Measurements from ENCODE around the gene TMEM269. TPM values are rescaled to one million over a fixed set of nuclear protein-coding genes. Genes with fewer than 3 reads are reported as not detected.

Gene TMEM269
- total and polyA plus RNA-seq, 2 donors (not counting 1 experiment from before 2014, with no cell fraction given): 0.21 to 0.47 TPM

- ChIA-PET POLR2A (interaction anchor here (1.5 kb wide), 1 partner anchor 24 kb away, joined by 3 read pairs; no protein-coding TSS in a partner anchor), CTCF (interaction anchor here (1.2 kb wide), 1 partner anchor 406 kb away, joined by 3 read pairs; no protein-coding TSS in a partner anchor)
- Histone ChIP-seq H4K20me1 (ENCODE audit: control insufficient read depth, insufficient read depth, low read length, poor library complexity, severe bottlenecking) (no peaks in the 10 kb centered on the region), H3K79me2 (ENCODE audit: control insufficient read depth, insufficient read depth, low read length) (peaks cover 14% of the 10 kb centered on the region), H3K9me3 (ENCODE audit: control extremely low read depth in 1 of 3, control insufficient read depth in 2 of 3, insufficient read depth in 1 of 3, low read length in 2 of 3) (no peaks in the 10 kb centered on the region), H3K4me1 (ENCODE audit: control insufficient read depth in 2 of 2, insufficient read depth in 2 of 2, low read length in 2 of 2) (peaks cover 12 to 13% of the 10 kb centered on the region in 2 donors), H3K27ac (ENCODE audit: low read length in 2 of 2) (no peak overlapping the region), H3K27me3 (replicated peaks in 1 of 4; ENCODE audit: control extremely low read depth in 1 of 4, control insufficient read depth in 3 of 4, insufficient read depth in 4 of 4, low read length in 3 of 4) (no peaks in the 10 kb centered on the region), H3K36me3 (replicated peaks in 1 of 2; ENCODE audit: control extremely low read depth in 1 of 2, control insufficient read depth in 1 of 2, extremely low read depth in 1 of 2, insufficient read depth in 2 of 2, low read length in 1 of 2) (no peaks in the 10 kb centered on the region), H2AFZ (ENCODE audit: insufficient read depth, low read depth, low read length, poor library complexity, severe bottlenecking) (no peak overlapping the region), H3K4me3 (ENCODE audit: control extremely low read depth in 1 of 5, extremely low read depth in 1 of 5, insufficient read depth in 1 of 5, low read depth in 2 of 5, low read length in 4 of 5) (no peak overlapping the region), H3K4me2 (replicated peaks; ENCODE audit: low read depth, low read length, poor library complexity, severe bottlenecking) (no peak overlapping the region), H3K9ac (ENCODE audit: low read length) (no peak overlapping the region)
- Mint-ChIP-seq H3K27ac (no peak overlapping the region), H3K4me1 (peaks cover 18% of the 10 kb centered on the region), H3K9me3 (ENCODE audit: insufficient read depth) (no peaks in the 10 kb centered on the region), H3K4me3 (no peak overlapping the region), H3K27me3 (no peaks in the 10 kb centered on the region)
- no peak for ATAC-seq (ENCODE audit: low read depth)
- intact Hi-C loops (cut with micrococcal nuclease): no loop called here
- no peak for DNase-seq
- 100% methylated on average over 1 of the region's 1 CpG for WGBS (ENCODE audit: insufficient coverage)
- TF ChIP-seq CTCF (IDR thresholded peaks at IDR 0.05) (no peak), EZH2 (IDR thresholded peaks at IDR 0.05; ENCODE audit: borderline replicate concordance, insufficient read depth, low read depth, low read length, poor library complexity, severe bottlenecking) (no peak)
These were observed 36.0 kb downstream of the TMEM269 start for GRCh38 chr1:42820813-42821212.

DNA sequence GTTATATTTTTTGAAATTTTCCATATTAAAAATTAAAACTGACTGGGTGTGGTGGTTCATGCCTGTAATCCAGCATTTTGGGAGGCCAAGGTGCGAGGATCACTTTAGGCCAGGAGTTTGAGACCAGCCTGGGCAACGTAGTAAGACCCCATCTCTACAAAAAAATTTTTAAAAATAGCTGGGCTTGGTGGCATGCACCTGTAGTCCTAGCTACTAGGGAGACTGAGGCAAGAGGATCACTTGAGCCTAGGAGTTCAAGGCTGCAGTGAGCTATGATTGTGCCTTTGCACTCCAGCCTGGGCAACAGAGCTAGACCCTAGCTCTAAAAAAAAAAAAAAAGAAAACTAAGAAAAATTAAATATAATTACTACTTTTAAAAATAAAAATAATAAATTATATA, 36.9 kb downstream of the TMEM269 start:
- Histone ChIP-seq H2AFZ (ENCODE audit: insufficient read depth, low read depth, low read length, poor library complexity, severe bottlenecking) (no peak overlapping the region), H3K4me3 (ENCODE audit: control extremely low read depth in 1 of 5, extremely low read depth in 1 of 5, insufficient read depth in 1 of 5, low read depth in 2 of 5, low read length in 4 of 5) (no peak overlapping the region), H3K4me1 (ENCODE audit: control insufficient read depth in 2 of 2, insufficient read depth in 2 of 2, low read length in 2 of 2) (peaks cover 4% of the 10 kb centered on the region in 2 donors), H3K79me2 (ENCODE audit: control insufficient read depth, insufficient read depth, low read length) (peaks cover 7% of the 10 kb centered on the region), H3K27ac (ENCODE audit: low read length in 2 of 2) (no peak overlapping the region), H3K9ac (ENCODE audit: low read length) (no peak overlapping the region), H3K27me3 (replicated peaks in 1 of 4; ENCODE audit: control extremely low read depth in 1 of 4, control insufficient read depth in 3 of 4, insufficient read depth in 4 of 4, low read length in 3 of 4) (no peaks in the 10 kb centered on the region), H3K36me3 (replicated peaks in 1 of 2; ENCODE audit: control extremely low read depth in 1 of 2, control insufficient read depth in 1 of 2, extremely low read depth in 1 of 2, insufficient read depth in 2 of 2, low read length in 1 of 2) (no peaks in the 10 kb centered on the region), H3K4me2 (replicated peaks; ENCODE audit: low read depth, low read length, poor library complexity, severe bottlenecking) (no peak overlapping the region), H4K20me1 (ENCODE audit: control insufficient read depth, insufficient read depth, low read length, poor library complexity, severe bottlenecking) (no peaks in the 10 kb centered on the region), H3K9me3 (ENCODE audit: control extremely low read depth in 1 of 3, control insufficient read depth in 2 of 3, insufficient read depth in 1 of 3, low read length in 2 of 3) (no peaks in the 10 kb centered on the region)
- Mint-ChIP-seq H3K27ac (no peak overlapping the region), H3K27me3 (no peaks in the 10 kb centered on the region), H3K4me3 (no peak overlapping the region), H3K4me1 (peaks cover 9% of the 10 kb centered on the region), H3K9me3 (ENCODE audit: insufficient read depth) (no peaks in the 10 kb centered on the region)
- TF ChIP-seq EZH2 (IDR thresholded peaks at IDR 0.05; ENCODE audit: borderline replicate concordance, insufficient read depth, low read depth, low read length, poor library complexity, severe bottlenecking) (no peak), CTCF (IDR thresholded peaks at IDR 0.05) (no peak)
- ATAC-seq (ENCODE audit: low read depth): no peak
- CTCF ChIA-PET: interaction anchor here (1.2 kb wide), 1 partner anchor 405 kb away, joined by 3 read pairs; no protein-coding TSS in a partner anchor
- POLR2A ChIA-PET: interaction anchor here (1.5 kb wide), 1 partner anchor 23 kb away, joined by 3 read pairs; no protein-coding TSS in a partner anchor
- 80% methylated on average over 1 of the region's 2 CpGs for WGBS (ENCODE audit: insufficient coverage)
- no peak for DNase-seq
- intact Hi-C loops (cut with micrococcal nuclease): no loop called here

Measured in B cell (primary cell).